Loucy (cell line): ENCODE data around the gene PCDHGA9.
A peak's percentile ranks its signal among the peaks of the same experiment; 100 is the strongest.

ENCODE experiments used
- H2AFZ ChIP-seq: fragments of 200-600 bp; sonication (generic); 2 replicates; pipeline ENCODE4 v1.6.0; 2016; ENCODE audit warnings: antibody characterized with exemption, mild to moderate bottlenecking, low read length, moderate library complexity
- H3F3A ChIP-seq: fragments of 200-600 bp; 2 replicates; pipeline ENCODE4 v1.6.0; 2016; ENCODE audit warnings: antibody characterized with exemption, low read depth, mild to moderate bottlenecking
- H3K27me3 ChIP-seq: fragments of 200-600 bp; sonication (generic); 2 replicates; pipeline ENCODE4 v1.6.1; 2014; ENCODE audit warnings: low read length, mild to moderate bottlenecking; ENCODE audit not compliant: insufficient read depth, poor library complexity, severe bottlenecking
- H3K36me3 ChIP-seq: fragments of 200-600 bp; sonication (generic); 2 replicates; pipeline ENCODE4 v1.6.1; 2016; ENCODE audit warnings: low read length; ENCODE audit not compliant: insufficient read depth
- H3K4me1 ChIP-seq: fragments of 200-600 bp; sonication (generic); 2 replicates; pipeline ENCODE4 v1.5.1; 2014; ENCODE audit warnings: low read length, mild to moderate bottlenecking; ENCODE audit not compliant: insufficient read depth, poor library complexity, severe bottlenecking
- H3K4me2 ChIP-seq: fragments of 200-600 bp; sonication (generic); 2 replicates; pipeline ENCODE4 v1.6.0; 2014; ENCODE audit warnings: antibody characterized with exemption, low read length, low read depth, mild to moderate bottlenecking; ENCODE audit not compliant: poor library complexity, severe bottlenecking
- H3K4me3 ChIP-seq: fragments of 200-600 bp; sonication (generic); 2 replicates; pipeline ENCODE4 v1.5.1; 2014; ENCODE audit warnings: low read length, mild to moderate bottlenecking, mixed read lengths; ENCODE audit not compliant: poor library complexity, severe bottlenecking
- H3K79me2 ChIP-seq: fragments of 200-600 bp; sonication (generic); 2 replicates; pipeline ENCODE4 v1.6.1; 2014; ENCODE audit warnings: low read length; ENCODE audit not compliant: insufficient read depth
- H3K9ac ChIP-seq: fragments of 200-600 bp; sonication (generic); 2 replicates; pipeline ENCODE4 v1.6.0; 2014; ENCODE audit warnings: mild to moderate bottlenecking, low read depth, low read length, moderate library complexity; ENCODE audit not compliant: poor library complexity, severe bottlenecking
- H3K9me2 ChIP-seq: fragments of 200-600 bp; sonication (generic); replicated peaks from 2 replicates; pipeline ENCODE4 v1.6.1; 2016; ENCODE audit warnings: low read depth, low read length, mixed read lengths
- H3K9me3 ChIP-seq: fragments of 200-600 bp; sonication (generic); 2 replicates; pipeline ENCODE4 v1.6.1; 2014; ENCODE audit warnings: mild to moderate bottlenecking, antibody characterized with exemption, low read length, low read depth; ENCODE audit not compliant: insufficient read depth
- H4K20me1 ChIP-seq: fragments of 200-600 bp; sonication (generic); 2 replicates; pipeline ENCODE4 v1.6.0; 2014; ENCODE audit warnings: antibody characterized with exemption, low read length, mild to moderate bottlenecking; ENCODE audit not compliant: insufficient read depth, poor library complexity, severe bottlenecking
- EZH2phosphoT487 ChIP-seq: fragments of 200-600 bp; IDR thresholded peaks from 2 replicates; pipeline ENCODE4 v1.6.1; 2018; ENCODE audit warnings: antibody characterized with exemption, mild to moderate bottlenecking, moderate library complexity, borderline replicate concordance
- TF ChIP-seq, protein P1 (sequence below): fragments of 200-600 bp; sonication (generic); conservative IDR thresholded peaks from 2 replicates; pipeline ENCODE4 v1.5.1; 2014; ENCODE audit warnings: mild to moderate bottlenecking, antibody characterized with exemption, low read length

PCDHGA9 gene

DNA sequence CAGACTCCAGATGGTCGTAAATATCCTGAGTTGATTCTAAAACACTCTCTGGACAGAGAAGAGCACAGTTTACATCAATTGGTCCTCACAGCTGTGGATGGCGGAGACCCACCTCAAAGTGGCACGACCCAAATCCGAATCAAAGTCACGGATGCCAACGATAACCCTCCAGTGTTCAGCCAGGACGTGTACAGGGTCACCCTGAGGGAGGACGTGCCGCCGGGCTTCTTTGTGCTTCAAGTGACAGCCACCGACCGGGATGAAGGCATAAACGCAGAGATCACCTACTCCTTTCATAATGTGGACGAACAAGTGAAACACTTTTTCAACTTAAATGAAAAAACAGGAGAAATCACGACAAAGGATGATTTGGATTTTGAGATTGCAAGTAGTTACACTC lies 41.9 kb upstream of the PCDHGA9 start:
- H3K9ac ChIP-seq, result no peak overlapping the region
- no peak for TF ChIP-seq EZH2phosphoT487
- TF ChIP-seq, protein P1, sequence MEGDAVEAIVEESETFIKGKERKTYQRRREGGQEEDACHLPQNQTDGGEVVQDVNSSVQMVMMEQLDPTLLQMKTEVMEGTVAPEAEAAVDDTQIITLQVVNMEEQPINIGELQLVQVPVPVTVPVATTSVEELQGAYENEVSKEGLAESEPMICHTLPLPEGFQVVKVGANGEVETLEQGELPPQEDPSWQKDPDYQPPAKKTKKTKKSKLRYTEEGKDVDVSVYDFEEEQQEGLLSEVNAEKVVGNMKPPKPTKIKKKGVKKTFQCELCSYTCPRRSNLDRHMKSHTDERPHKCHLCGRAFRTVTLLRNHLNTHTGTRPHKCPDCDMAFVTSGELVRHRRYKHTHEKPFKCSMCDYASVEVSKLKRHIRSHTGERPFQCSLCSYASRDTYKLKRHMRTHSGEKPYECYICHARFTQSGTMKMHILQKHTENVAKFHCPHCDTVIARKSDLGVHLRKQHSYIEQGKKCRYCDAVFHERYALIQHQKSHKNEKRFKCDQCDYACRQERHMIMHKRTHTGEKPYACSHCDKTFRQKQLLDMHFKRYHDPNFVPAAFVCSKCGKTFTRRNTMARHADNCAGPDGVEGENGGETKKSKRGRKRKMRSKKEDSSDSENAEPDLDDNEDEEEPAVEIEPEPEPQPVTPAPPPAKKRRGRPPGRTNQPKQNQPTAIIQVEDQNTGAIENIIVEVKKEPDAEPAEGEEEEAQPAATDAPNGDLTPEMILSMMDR, result no peak
- H3K9me2 ChIP-seq, result no peaks in the 10 kb centered on the region
- no peaks in the 10 kb centered on the region for H3F3A ChIP-seq
- no peaks in the 10 kb centered on the region for H3K27me3 ChIP-seq
- H3K4me3 ChIP-seq, result peak overlapping the region; percentile 67
- H3K9me3 ChIP-seq, result no peaks in the 10 kb centered on the region; the same call in 1 of the 2 replicates
- H3K4me2 ChIP-seq, result no peak overlapping the region
- H2AFZ ChIP-seq, result no peak overlapping the region
- H4K20me1 ChIP-seq, result no peaks in the 10 kb centered on the region
- H3K36me3 ChIP-seq, result no peaks in the 10 kb centered on the region
- no peaks in the 10 kb centered on the region for H3K79me2 ChIP-seq
- no peaks in the 10 kb centered on the region for H3K4me1 ChIP-seq

DNA sequence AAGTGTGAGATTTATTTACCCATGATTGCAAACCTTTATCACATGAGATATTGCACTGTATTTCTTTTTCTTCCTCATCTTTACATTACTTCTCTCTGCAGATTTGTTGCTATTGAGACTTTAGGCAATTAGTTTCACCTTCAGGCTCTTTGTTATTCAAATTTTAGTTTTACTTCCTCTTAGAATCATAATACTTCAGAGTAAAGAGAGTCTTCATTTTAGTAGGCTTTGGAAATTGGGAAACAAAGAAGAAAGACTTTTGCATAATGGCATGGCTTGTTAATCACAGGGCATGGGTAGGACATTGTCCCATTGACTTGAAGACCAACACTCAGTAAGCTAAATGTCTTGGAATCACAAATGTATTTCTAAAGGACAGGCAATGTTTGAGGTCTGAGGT lies 39.9 kb upstream of the PCDHGA9 start:
- H3K9ac ChIP-seq, result no peak overlapping the region
- H3K36me3 ChIP-seq, result no peaks in the 10 kb centered on the region
- no peak overlapping the region for H3K4me2 ChIP-seq
- H3K4me3 ChIP-seq, result peak overlapping the region; percentile 28
- H3F3A ChIP-seq, result no peaks in the 10 kb centered on the region
- TF ChIP-seq EZH2phosphoT487, result no peak
- TF ChIP-seq, protein P1, result no peak
- no peak overlapping the region for H2AFZ ChIP-seq
- H3K79me2 ChIP-seq, result no peaks in the 10 kb centered on the region
- no peaks in the 10 kb centered on the region; the same call in 1 of the 2 replicates for H3K9me3 ChIP-seq
- no peaks in the 10 kb centered on the region for H3K4me1 ChIP-seq
- H4K20me1 ChIP-seq, result no peaks in the 10 kb centered on the region
- no peaks in the 10 kb centered on the region for H3K27me3 ChIP-seq
- H3K9me2 ChIP-seq, result no peaks in the 10 kb centered on the region

DNA sequence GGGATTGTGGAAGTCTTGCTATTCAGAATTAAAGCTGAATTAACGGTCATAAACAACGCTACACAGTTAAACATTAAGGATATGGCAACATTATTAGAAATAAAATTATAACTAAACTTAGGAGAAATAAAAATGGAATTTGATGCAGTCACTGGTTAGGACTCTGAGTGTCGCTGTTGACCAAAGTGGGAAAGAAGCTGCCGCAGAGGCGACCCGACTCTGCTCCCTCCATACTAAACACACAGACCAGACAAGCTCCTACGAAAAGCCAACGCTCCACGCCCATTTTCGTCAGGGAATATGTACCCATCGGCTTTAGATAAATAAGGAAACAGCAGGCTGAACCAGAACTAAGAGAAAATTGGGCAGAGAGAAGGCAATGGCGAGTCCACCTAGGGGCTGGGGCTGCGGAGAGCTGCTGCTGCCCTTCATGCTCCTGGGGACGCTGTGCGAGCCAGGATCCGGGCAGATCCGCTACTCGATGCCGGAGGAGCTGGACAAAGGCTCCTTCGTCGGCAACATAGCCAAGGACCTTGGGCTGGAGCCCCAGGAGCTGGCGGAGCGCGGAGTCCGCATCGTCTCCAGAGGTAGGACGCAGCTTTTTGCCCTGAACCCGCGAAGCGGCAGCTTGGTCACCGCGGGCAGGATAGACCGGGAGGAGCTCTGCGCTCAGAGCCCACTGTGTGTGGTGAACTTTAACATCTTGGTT lies 38.5 kb upstream of the PCDHGA9 start, which contains the start of gene PCDHGA5:
TSS of gene PCDHGA5 (plus strand) at position 211 of the 709 bp plus-strand sequence. CDS start at position 380, 169 bp downstream.
- H3K27me3 ChIP-seq, result no peaks in the 10 kb centered on the region
- no peaks in the 10 kb centered on the region for H4K20me1 ChIP-seq
- H3K9ac ChIP-seq, result no peak within 1 kb of the TSS
- no peak within 1 kb of the TSS for H3K4me3 ChIP-seq
- TF ChIP-seq EZH2phosphoT487, result no peak
- TF ChIP-seq, protein P1, result no peak
- no peaks in the 10 kb centered on the region for H3K79me2 ChIP-seq
- no peaks in the 10 kb centered on the region for H3K9me2 ChIP-seq
- no peak within 1 kb of the TSS for H3K4me2 ChIP-seq
- H2AFZ ChIP-seq, result no peak within 1 kb of the TSS
- H3K36me3 ChIP-seq, result no peaks in the 10 kb centered on the region
- no peaks in the 10 kb centered on the region for H3F3A ChIP-seq
- no peaks in the 10 kb centered on the region for H3K4me1 ChIP-seq
- H3K9me3 ChIP-seq, result no peaks in the 10 kb centered on the region; the same call in 1 of the 2 replicates
